ENCODE data around the gene FTL.

FTL gene

GRCh38 chr19:48966541-48967345 is 1.6 kb downstream of the FTL start:
- peak; percentile 64 for DNase-seq

GRCh38 chr19:48967346-48968178 is 2.5 kb downstream of the FTL start:
- DNase-seq: peak; percentile 49

DNA sequence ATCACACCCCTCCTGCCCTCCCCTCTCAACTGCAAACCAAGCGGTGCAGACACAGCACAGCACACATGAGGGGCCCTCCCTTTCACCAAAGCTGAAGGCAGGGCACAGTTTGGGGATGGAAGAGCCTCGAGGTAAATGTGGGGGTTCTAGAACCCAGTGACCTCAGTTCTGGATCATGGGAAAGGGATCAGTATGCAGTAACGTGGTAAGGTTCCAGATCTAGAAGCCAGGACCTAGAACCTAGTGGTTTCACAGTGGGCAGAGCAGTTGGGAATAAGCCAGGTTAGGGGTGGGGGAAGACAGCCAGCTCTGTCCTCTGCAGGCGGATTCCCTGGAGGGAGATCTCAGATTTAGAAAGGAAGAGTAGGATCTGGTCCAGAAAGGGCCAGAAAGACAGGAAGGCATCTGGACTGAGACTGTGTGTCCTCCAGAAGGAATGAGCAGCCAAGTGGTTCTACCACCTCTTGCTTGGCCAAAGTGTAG is 3.1 kb downstream of the FTL start:
- DNase-seq: peak; percentile 27

DNA sequence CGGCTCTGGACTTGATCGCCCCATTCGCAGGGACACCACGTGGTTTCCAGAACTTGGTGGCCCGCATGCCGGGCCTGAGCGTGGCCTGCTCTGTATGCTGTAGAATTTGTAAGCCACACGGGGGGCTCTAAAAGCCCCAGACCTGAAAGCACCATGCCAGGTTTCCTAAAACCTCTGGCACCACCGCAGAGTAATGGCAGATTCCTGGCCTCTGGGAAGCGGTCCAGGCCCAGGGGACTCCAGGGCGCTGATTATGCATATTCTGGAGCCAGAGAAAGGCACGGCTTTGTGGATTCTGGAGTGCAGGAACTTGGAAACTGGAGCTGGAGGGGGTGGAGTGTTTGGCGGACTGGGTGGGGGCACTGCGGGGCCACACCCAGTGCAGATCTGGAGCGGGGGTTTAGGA is 3.7 kb downstream of the FTL start:
- DNase-seq: no peak

- peak; percentile 91 for DNase-seq
Measured at GRCh38 chr19:48969276-48970138, 4.4 kb downstream of the FTL start.

- DNase-seq: no peak
Measured at GRCh38 chr19:48970139-48970766, 5.1 kb downstream of the FTL start.

DNA sequence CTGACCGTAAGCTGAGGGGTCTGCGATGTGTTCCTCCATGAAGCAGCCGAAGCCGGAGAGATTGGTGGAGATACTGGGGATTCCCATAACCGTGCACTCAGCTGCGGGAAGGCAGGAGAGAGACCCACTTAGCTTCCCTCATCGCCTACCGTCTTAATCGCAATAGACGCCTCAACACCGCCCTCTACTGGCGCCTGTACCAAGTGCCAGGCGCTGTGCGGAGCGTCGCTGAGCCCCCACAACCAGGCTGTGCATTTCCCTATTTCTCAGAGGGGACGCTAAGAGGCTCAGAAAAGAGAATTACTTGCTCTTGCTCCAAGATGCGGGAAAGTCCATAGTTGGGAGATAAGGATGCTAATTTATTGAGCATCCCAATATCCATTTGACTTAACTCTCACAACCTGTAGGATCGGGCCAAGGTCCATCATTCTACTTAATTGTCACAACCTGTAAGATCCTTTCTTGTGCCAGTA is 5.8 kb downstream of the FTL start:
- peak; percentile 96 for DNase-seq

DNA sequence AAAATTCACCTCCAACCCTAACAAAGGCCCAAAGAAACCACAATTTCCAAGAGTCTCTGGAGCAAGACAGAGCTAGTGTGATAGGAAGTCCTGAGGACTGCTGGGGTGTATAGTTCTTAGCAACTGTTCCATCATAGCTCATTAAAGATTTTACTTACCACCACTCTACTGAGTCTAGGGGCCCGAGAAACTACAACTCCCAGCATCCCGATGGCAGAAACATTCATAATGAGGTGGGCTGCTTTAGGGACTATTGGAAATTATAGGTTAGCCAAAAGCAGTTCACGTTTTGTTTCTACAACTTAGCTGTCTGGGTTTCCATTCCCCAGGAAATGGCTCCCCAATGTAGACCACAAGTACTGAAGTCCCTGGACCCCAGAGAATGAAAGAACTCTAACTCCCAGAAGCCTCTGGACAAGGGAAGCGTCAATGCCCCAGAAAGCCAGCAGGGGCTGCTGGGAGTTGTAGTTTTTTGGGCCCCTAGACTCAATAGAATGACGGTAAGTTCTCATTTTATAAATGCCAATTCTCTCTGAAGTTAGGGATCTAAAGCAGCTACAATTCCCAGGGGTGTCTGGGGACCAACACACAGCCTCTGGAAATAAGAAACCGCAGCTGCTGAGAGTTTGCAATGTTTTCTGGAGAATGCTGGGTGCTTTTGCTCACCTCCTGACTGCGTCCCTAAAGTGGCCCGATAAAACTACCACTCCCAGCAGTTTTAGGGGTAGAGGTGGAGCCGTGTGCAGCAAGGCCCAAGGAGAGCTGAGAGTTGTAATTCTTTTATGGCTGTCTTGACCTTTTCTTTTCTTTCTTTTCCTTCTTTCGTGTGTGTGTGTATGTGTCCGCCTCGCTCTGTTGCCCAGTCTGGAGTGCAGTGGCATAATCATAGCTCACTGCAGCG is 11.1 kb downstream of the FTL start:
- DNase-seq: peak; percentile 84

DNA sequence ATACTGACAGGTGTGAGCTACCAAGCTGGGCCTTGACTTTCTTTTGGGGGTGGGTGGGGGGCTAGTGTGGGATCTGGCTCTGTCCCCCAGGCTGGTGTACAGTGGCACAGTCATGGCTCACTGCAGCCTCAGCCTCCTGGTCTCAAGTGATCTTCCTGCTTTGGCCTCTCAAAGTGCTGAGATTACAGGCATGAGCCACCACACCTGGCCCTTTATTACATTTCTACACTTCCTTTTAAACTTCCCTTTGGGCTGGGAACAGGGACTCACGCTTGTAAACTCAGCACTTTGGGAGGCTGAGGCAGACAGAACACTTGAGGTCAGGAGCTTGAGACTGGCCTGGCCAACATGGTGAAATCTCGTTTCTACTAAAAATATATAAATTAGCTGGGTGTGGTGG is 12.0 kb downstream of the FTL start:
- no peak for DNase-seq

DNA sequence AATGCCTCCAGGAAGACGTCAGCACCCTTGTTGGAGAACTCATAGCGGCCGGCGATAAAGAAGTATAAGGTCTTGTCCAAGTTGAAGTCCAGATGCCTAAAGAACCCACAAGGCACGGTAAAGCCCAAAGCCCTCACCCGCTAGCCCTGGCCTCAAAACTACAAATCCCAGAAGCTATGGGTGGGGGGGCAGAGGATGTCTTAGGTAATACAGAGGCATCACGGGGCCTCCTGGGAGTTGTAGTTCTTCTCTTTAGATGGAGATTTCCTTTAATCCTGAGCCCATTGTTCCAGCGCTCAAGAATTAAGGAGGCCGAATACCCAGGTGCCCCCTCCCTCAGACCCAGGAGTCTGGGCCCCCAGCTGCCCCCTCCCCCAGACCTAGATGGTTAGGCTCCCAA is 17.2 kb downstream of the FTL start:
- DNase-seq: peak; percentile 56

DNA sequence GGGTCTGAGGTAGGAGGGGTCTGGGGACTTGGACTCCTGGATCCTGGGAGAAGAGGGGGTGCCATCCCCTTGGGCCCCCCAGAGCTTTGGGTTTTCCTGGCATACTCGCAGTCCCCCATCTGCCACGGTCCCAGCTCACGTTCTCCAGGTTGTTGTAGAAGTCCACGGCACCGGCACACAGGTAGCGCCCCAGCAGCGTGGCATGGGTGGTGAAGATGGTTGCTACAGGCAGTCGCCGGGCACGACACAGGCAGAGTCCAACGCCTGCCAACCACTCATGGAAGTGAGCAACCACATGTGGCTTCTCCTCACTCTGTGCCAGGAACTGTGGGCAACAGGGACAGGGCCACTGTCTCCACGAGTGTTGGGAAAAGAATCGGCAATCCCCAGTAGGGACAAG is 20.6 kb downstream of the FTL start:
- no peak for DNase-seq

DNA sequence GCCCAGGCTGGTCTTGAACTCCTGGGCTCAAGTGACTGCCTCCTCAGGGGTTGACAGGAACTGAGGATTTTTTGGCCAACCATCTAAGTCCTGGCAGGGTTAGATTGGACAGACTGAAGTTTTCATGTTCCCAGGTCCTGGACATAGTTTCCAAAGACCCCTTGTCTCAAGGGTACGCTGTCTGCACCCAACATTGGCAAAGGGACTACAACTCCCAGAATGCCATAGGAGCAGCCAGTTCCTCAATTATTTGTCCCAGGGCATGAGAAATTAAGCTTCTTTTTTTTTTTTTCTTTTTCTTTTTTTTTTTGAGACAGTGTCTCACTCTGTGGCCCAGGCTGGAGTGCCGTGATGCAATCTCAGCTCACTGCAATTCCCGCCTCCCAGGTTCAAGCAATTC is 21.1 kb downstream of the FTL start:
- DNase-seq: no peak

- DNase-seq: no peak
Measured at GRCh38 chr19:48987323-48987722, 22.2 kb downstream of the FTL start.

GRCh38 chr19:48988286-48988685 is 23.2 kb downstream of the FTL start:
- DNase-seq: no peak

DNA sequence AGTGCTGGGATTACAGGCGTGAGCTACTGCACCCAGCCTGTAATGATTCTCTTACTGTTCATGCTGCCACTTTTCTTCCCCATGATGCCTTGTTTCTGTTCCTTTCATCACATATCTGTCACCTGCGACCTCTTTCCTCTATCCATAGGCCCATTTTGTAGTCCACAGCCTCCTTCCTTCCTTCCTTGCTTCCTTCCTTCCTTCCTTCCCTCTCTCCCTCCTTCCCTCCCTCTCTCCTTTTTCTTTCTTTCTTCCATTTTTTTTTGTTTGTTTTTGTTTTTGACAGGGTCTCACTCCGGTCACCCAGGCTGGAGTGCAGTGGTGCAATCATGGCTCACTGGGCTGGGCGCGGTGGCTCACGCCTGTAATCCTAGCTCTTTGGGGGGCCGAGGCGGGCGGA is 23.8 kb downstream of the FTL start:
- no peak for DNase-seq

DNA sequence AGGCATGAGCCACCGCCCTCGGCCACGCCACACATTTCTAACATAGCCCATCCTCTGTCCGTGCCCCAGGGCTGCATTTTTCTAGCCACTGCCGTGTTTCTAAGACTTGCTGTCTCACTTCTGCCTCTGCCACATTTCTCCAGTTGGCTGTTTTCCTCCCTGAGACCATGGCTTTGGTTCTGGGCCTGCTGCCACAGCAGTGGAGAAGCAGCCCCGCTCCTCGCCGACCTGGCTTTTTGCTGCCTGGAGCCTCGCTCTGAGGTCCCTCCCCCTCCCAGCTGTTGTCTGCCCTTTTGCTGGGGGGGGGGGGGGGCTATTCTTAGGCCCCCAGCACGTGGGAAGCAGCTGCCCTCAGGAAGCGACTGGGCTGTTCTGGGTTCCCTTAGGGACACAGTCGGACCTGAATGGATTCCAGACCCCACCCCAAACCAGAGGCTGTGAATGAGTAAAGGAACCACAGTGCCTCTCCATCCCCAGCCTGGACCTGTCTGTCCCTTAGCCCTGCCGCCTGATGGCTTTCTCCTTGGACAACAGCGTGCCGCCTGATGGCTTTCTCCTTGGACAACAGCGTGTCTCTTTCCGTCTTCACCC is 24.7 kb downstream of the FTL start:
- no peak for DNase-seq

- DNase-seq: no peak
Measured at GRCh38 chr19:48990400-48990799, 25.3 kb downstream of the FTL start.

GRCh38 chr19:48991011-48991609 is 26.0 kb downstream of the FTL start:
- DNase-seq: no peak

GRCh38 chr19:48991873-48992580 is 26.9 kb downstream of the FTL start:
- peak; percentile 64 for DNase-seq
